Upper lobe of left lung (tissue), 6 donors: ENCODE data around the gene INKA2. TPM values are rescaled to one million over a fixed set of nuclear protein-coding genes. Genes with fewer than 3 reads are reported as not detected.
"Not testable (repeated sequence)": the region's sequence is repeated elsewhere in the genome, so short reads cannot be mapped to it uniquely, and the experiment has no call there.

Experiments used
- ATAC-seq, 2 donors: fragments of 200-7000 bp; cut with Tn5 transposase; one replicate each; pipeline ENCODE4 v1.9.1; 2022; ENCODE audit warnings: mild to moderate bottlenecking in 2 of 2, moderate library complexity in 2 of 2; ENCODE audit not compliant: low FRiP score in 2 of 2
- DNase-seq, 2 donors: peaks; one replicate each; pipeline ENCODE4 v3.0.0-alpha.2; 2019 to 2020
- H3K27ac ChIP-seq, 4 donors: fragments of 200-600 bp; sonication (generic); one replicate each; pipeline ENCODE4 v1.5.1; 2016 to 2019
- H3K27me3 ChIP-seq, 4 donors: fragments of 200-600 bp; sonication (generic); one replicate each; pipeline ENCODE4 v1.5.1; 2017 to 2019
- H3K36me3 ChIP-seq, 4 donors: fragments of 200-600 bp; sonication (generic); one replicate each; pipeline ENCODE4 v1.5.1; 2016 to 2019
- H3K4me1 ChIP-seq, 4 donors: fragments of 200-600 bp; sonication (generic); one replicate each; pipeline ENCODE4 v1.5.1; 2018 to 2019
- H3K4me3 ChIP-seq, 4 donors: fragments of 200-600 bp; sonication (generic); one replicate each; pipeline ENCODE4 v1.5.1; 2017 to 2019; ENCODE audit warnings: mild to moderate bottlenecking in 2 of 4, moderate library complexity in 1 of 4
- H3K9me3 ChIP-seq, 4 donors: fragments of 200-600 bp; sonication (generic); one replicate each; pipeline ENCODE4 v1.5.1; 2018 to 2019
- EP300 ChIP-seq, 4 donors: sonication (generic); formaldehyde crosslinking; IDR thresholded peaks; one replicate each; pipeline ENCODE4 v1.5.1; 2017; ENCODE audit warnings: antibody characterized with exemption in 4 of 4, control low read depth in 2 of 4
- POLR2A ChIP-seq, 4 donors: fragments of 450-650 bp; IDR thresholded peaks; one replicate each; pipeline ENCODE4 v1.5.1; 2016 to 2017; ENCODE audit warnings: antibody characterized with exemption in 4 of 4, mild to moderate bottlenecking in 2 of 4
- POLR2AphosphoS5 ChIP-seq, 2 donors: sonication (generic); formaldehyde crosslinking; IDR thresholded peaks; one replicate each; pipeline ENCODE4 v1.5.1; 2017; ENCODE audit warnings: antibody characterized with exemption in 2 of 2
- WGBS, 2 donors: methylation state at CpG; one replicate each; pipeline ENCODE4 v1.1.5; 2017 to 2018; 5-methylcytosine and 5-hydroxymethylcytosine counted together
- total RNA-seq, 6 donors: library from RNA; depleted of rRNA in 4 of 6; stranded (reverse); fragments of >200 nt in 4 of 6; gene quantifications; one replicate each; pipeline versions ENCODE4 v1.1.0 to v1.2.1, GENCODE V29; 2016 to 2021
- TF ChIP-seq, protein P1 (sequence below), 6 experiments: fragments of 450-650 bp in 4 of 6; fragments of 200-600 bp in 2 of 6; sonication (generic) in 2 of 6; IDR thresholded peaks; one replicate each; pipeline ENCODE4 v1.5.1; 2016 to 2019; ENCODE audit warnings: antibody characterized with exemption in 6 of 6
- donor health status: DM: no; HTN: no; CAD: no; lungs with moderate emphysema.
- donor health status: DM: no; HTN: yes; CAD: no; lungs with severe emphysema.

INKA2 gene
- total RNA-seq, 6 donors from 2014 or later: 4.5 to 11.5 (median 7.4) TPM

DNA sequence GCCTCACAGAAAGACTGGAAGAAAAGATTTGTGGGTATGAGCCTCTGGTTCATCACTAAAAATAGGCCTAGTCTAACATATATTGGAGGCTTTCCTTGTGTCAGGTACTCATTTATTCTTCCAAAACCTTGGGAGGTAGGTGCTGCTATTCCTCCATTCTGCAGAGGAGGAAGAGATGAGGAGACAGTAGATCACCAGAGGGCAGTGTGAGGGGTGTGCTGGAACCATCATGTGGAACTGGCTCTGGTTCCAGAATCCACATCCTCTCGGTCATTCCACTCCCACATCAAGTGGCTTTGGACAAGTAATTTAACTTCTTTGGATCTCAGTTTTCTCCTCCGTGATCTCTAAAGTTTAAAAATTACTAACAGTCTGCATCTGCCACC is 7.4 kb upstream of the INKA2 start:
- Histone ChIP-seq H3K27ac (no peak overlapping the region), H3K4me3 (no peak overlapping the region)

GRCh38 chr1:111745675-111746613 is 6.7 kb upstream of the INKA2 start:
- H3K4me1 ChIP-seq: no peaks in the 10 kb centered on the region
- no peak overlapping the region for H3K4me3 ChIP-seq
- ATAC-seq (no peak), DNase-seq (no peak)
- H3K36me3 ChIP-seq: no peaks in the 10 kb centered on the region
- H3K27me3 ChIP-seq: no peaks in the 10 kb centered on the region
- H3K9me3 ChIP-seq: no peaks in the 10 kb centered on the region
- no peak overlapping the region for H3K27ac ChIP-seq
- 95 to 96% methylated on average over 9 of the region's 9 CpGs for WGBS, 2 donors
- TF ChIP-seq EP300 (IDR thresholded peaks at IDR 0.05): no peak
- TF ChIP-seq, protein P1, sequence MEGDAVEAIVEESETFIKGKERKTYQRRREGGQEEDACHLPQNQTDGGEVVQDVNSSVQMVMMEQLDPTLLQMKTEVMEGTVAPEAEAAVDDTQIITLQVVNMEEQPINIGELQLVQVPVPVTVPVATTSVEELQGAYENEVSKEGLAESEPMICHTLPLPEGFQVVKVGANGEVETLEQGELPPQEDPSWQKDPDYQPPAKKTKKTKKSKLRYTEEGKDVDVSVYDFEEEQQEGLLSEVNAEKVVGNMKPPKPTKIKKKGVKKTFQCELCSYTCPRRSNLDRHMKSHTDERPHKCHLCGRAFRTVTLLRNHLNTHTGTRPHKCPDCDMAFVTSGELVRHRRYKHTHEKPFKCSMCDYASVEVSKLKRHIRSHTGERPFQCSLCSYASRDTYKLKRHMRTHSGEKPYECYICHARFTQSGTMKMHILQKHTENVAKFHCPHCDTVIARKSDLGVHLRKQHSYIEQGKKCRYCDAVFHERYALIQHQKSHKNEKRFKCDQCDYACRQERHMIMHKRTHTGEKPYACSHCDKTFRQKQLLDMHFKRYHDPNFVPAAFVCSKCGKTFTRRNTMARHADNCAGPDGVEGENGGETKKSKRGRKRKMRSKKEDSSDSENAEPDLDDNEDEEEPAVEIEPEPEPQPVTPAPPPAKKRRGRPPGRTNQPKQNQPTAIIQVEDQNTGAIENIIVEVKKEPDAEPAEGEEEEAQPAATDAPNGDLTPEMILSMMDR (IDR thresholded peaks at IDR 0.05): no peak
- TF ChIP-seq POLR2AphosphoS5 (IDR thresholded peaks at IDR 0.05): no peak
- no peak for TF ChIP-seq POLR2A (IDR thresholded peaks at IDR 0.05)

More for the DNA sequence above, 7.4 kb upstream of the INKA2 start:
- no peaks in the 10 kb centered on the region for H3K9me3 ChIP-seq
- 86 to 92% methylated on average over 2 of the region's 2 CpGs for WGBS, 2 donors
- no peak for DNase-seq
- H3K27me3 ChIP-seq: no peaks in the 10 kb centered on the region
- TF ChIP-seq POLR2AphosphoS5 (IDR thresholded peaks at IDR 0.05): no peak
- TF ChIP-seq EP300 (IDR thresholded peaks at IDR 0.05): no peak
- no peak for ATAC-seq
- no peaks in the 10 kb centered on the region for H3K36me3 ChIP-seq
- H3K4me1 ChIP-seq: no peaks in the 10 kb centered on the region

- DNase-seq: no peak
- Histone ChIP-seq H3K9me3 (no peaks in the 10 kb centered on the region), H3K36me3 (no peaks in the 10 kb centered on the region), H3K27me3 (no peaks in the 10 kb centered on the region), H3K4me3 (no peak overlapping the region), H3K4me1 (peaks cover 5 to 17% (median 8%) of the 10 kb centered on the region in 4 donors), H3K27ac (peak overlapping the region in 1 of 4 donors; percentile 46)
- WGBS, 2 donors: 57 to 59% methylated on average over 3 of the region's 3 CpGs
- no peak for ATAC-seq
- TF ChIP-seq EP300 (IDR thresholded peaks at IDR 0.05): peak in 1 of 4 donors; percentile 19
- TF ChIP-seq POLR2AphosphoS5 (IDR thresholded peaks at IDR 0.05): peak; percentile 38 to 47
- TF ChIP-seq POLR2A (IDR thresholded peaks at IDR 0.05): no peak
These were observed 4.5 kb upstream of the INKA2 start for GRCh38 chr1:111743679-111744101.

DNA sequence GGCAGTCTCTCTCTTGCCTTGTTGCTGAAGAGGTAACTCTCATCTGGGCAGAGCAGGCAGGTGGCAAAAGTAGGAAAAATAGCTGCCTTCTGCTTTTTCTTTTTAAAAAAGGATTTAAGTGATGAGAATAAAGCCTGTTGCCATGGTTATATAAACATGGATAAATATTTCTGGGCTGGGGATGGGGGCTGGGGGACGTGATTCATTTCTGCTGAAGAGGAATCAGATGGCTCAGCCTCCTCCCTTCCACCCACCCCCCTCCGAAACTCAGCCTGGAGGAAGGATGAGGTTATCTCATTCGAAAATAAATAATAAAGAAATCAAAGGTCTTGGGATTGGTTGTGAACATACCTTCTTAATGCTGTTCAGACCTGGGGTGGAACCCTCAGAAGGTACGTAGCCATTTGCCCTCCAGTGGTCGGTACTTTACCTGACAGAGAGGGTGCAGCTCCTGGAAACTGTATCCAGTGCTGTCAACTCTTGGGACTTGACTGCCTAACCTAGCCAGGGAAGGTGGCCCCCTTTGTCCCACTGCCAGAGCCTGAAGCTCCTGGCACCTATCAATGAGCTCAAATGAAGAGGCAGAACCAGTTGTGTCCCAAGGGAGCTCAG is 3.8 kb upstream of the INKA2 start:
- DNase-seq: no peak
- Histone ChIP-seq H3K27ac (peak overlapping the region in 1 of 4 donors; percentile 46), H3K9me3 (no peaks in the 10 kb centered on the region), H3K27me3 (no peaks in the 10 kb centered on the region), H3K4me1 (peaks cover 10 to 23% (median 12%) of the 10 kb centered on the region in 4 donors), H3K4me3 (no peak overlapping the region), H3K36me3 (no peaks in the 10 kb centered on the region)
- no peak for ATAC-seq
- TF ChIP-seq, protein P1 (IDR thresholded peaks at IDR 0.05): no peak
- TF ChIP-seq POLR2AphosphoS5 (IDR thresholded peaks at IDR 0.05): no peak
- no peak for TF ChIP-seq EP300 (IDR thresholded peaks at IDR 0.05)
- no peak for TF ChIP-seq POLR2A (IDR thresholded peaks at IDR 0.05)
- 79 to 80% methylated on average over 5 of the region's 5 CpGs for WGBS, 2 donors

GRCh38 chr1:111742292-111742691 is 3.1 kb upstream of the INKA2 start:
- not testable (repeated sequence) for H3K9me3 ChIP-seq, H3K27ac ChIP-seq, H3K27me3 ChIP-seq, ATAC-seq, DNase-seq, H3K36me3 ChIP-seq, H3K4me3 ChIP-seq
- peaks cover 16 to 31% (median 20%) of the 10 kb centered on the region in 4 donors for H3K4me1 ChIP-seq
- WGBS, 2 donors: 95% methylated on average over 14 of the region's 14 CpGs
